ENCODE measurements around the gene CD2AP. TPM values are rescaled to one million over a fixed set of nuclear protein-coding genes. Genes with fewer than 3 reads are reported as not detected.
"Not testable (repeated sequence)": the region's sequence is repeated elsewhere in the genome, so short reads cannot be mapped to it uniquely, and the experiment has no call there.

The CD2AP gene
- total and polyA plus RNA-seq, 2 donors (not counting 1 experiment from before 2014, with no cell fraction given) = 4.7 to 43.3 TPM

GRCh38 chr6:47552319-47552718, 74.7 kb downstream of the CD2AP start:
- intact Hi-C loops (cut with micrococcal nuclease) = no loop called here
- H3K4me2 ChIP-seq (replicated peaks; ENCODE audit: low read depth, low read length, poor library complexity, severe bottlenecking) = no peak overlapping the region

GRCh38 chr6:47553243-47553642, 75.7 kb downstream of the CD2AP start:
- H3K4me1 Mint-ChIP-seq; H2AFZ ChIP-seq (ENCODE audit: insufficient read depth, low read depth, low read length, poor library complexity, severe bottlenecking); H3K27ac ChIP-seq (ENCODE audit: low read length in 2 of 2); H3K4me3 Mint-ChIP-seq; H3K4me1 ChIP-seq (ENCODE audit: control insufficient read depth in 2 of 2, insufficient read depth in 2 of 2, low read length in 2 of 2); H3K27me3 Mint-ChIP-seq; H3K4me3 ChIP-seq (ENCODE audit: control extremely low read depth in 1 of 5, extremely low read depth in 1 of 5, insufficient read depth in 1 of 5, low read depth in 2 of 5, low read length in 4 of 5); H3K9ac ChIP-seq (ENCODE audit: low read length); H3K9me3 Mint-ChIP-seq (ENCODE audit: insufficient read depth); H3K79me2 ChIP-seq (ENCODE audit: control insufficient read depth, insufficient read depth, low read length); H3K36me3 ChIP-seq (replicated peaks in 1 of 2; ENCODE audit: control extremely low read depth in 1 of 2, control insufficient read depth in 1 of 2, extremely low read depth in 1 of 2, insufficient read depth in 2 of 2, low read length in 1 of 2); DNase-seq; H3K27me3 ChIP-seq (replicated peaks in 1 of 4; ENCODE audit: control extremely low read depth in 1 of 4, control insufficient read depth in 3 of 4, insufficient read depth in 4 of 4, low read length in 3 of 4); intact Hi-C loops (cut with micrococcal nuclease); H3K27ac Mint-ChIP-seq; H3K4me2 ChIP-seq (replicated peaks; ENCODE audit: low read depth, low read length, poor library complexity, severe bottlenecking); H3K9me3 ChIP-seq (ENCODE audit: control extremely low read depth in 1 of 3, control insufficient read depth in 2 of 3, insufficient read depth in 1 of 3, low read length in 2 of 3); H4K20me1 ChIP-seq (ENCODE audit: control insufficient read depth, insufficient read depth, low read length, poor library complexity, severe bottlenecking); ATAC-seq (ENCODE audit: low read depth): not testable (repeated sequence)
- ChIA-PET CTCF (interaction anchor here (0.6 to 1.3 kb wide), 3 partner anchors 139 to 141 kb away, joined by 3 to 4 read pairs (median 4); no protein-coding TSS in a partner anchor), POLR2A (interaction anchor here (1.0 kb wide), 1 partner anchor 76 kb away, joined by 3 read pairs; the partner anchor contains the start of gene CD2AP)
- WGBS (ENCODE audit: insufficient coverage) = 100% methylated on average over 2 of the region's 3 CpGs

More at GRCh38 chr6:47552319-47552718, 74.7 kb downstream of the CD2AP start:
- Histone ChIP-seq H3K79me2 (ENCODE audit: control insufficient read depth, insufficient read depth, low read length) (peaks cover 5% of the 10 kb centered on the region), H3K9me3 (ENCODE audit: control extremely low read depth in 1 of 3, control insufficient read depth in 2 of 3, insufficient read depth in 1 of 3, low read length in 2 of 3) (peaks cover 0 to 4% (median 0%) of the 10 kb centered on the region in 3 donors), H3K4me3 (ENCODE audit: control extremely low read depth in 1 of 5, extremely low read depth in 1 of 5, insufficient read depth in 1 of 5, low read depth in 2 of 5, low read length in 4 of 5) (no peak overlapping the region), H3K27ac (ENCODE audit: low read length in 2 of 2) (no peak overlapping the region), H3K9ac (ENCODE audit: low read length) (no peak overlapping the region), H4K20me1 (ENCODE audit: control insufficient read depth, insufficient read depth, low read length, poor library complexity, severe bottlenecking) (no peaks in the 10 kb centered on the region), H3K36me3 (replicated peaks in 1 of 2; ENCODE audit: control extremely low read depth in 1 of 2, control insufficient read depth in 1 of 2, extremely low read depth in 1 of 2, insufficient read depth in 2 of 2, low read length in 1 of 2) (peaks cover 0 to 6% of the 10 kb centered on the region in 2 experiments), H2AFZ (ENCODE audit: insufficient read depth, low read depth, low read length, poor library complexity, severe bottlenecking) (no peak overlapping the region), H3K4me1 (ENCODE audit: control insufficient read depth in 2 of 2, insufficient read depth in 2 of 2, low read length in 2 of 2) (no peaks in the 10 kb centered on the region), H3K27me3 (replicated peaks in 1 of 4; ENCODE audit: control extremely low read depth in 1 of 4, control insufficient read depth in 3 of 4, insufficient read depth in 4 of 4, low read length in 3 of 4) (no peaks in the 10 kb centered on the region)
- Mint-ChIP-seq H3K27ac (no peak overlapping the region), H3K4me3 (no peak overlapping the region), H3K4me1 (no peaks in the 10 kb centered on the region), H3K9me3 (ENCODE audit: insufficient read depth) (no peaks in the 10 kb centered on the region), H3K27me3 (no peaks in the 10 kb centered on the region)
- DNase-seq (no peak), ATAC-seq (ENCODE audit: low read depth) (no peak)
- WGBS (ENCODE audit: insufficient coverage) = no CpG with 5 or more reads among the region's 2 CpGs
- CTCF ChIA-PET = interaction anchor here (1.3 kb wide), 1 partner anchor 140 kb away, joined by 4 read pairs; no protein-coding TSS in a partner anchor
- no peak for TF ChIP-seq EZH2 (IDR thresholded peaks at IDR 0.05; ENCODE audit: borderline replicate concordance, insufficient read depth, low read depth, low read length, poor library complexity, severe bottlenecking)
- TF ChIP-seq CTCF (IDR thresholded peaks at IDR 0.05) = no peak
- POLR2A ChIA-PET = no interaction called here

GRCh38 chr6:47556459-47556858, 78.9 kb downstream of the CD2AP start:
- intact Hi-C loops (cut with micrococcal nuclease); H3K27me3 Mint-ChIP-seq: not testable (repeated sequence)

More at GRCh38 chr6:47556459-47556858, 78.9 kb downstream of the CD2AP start:
- H2AFZ ChIP-seq (ENCODE audit: insufficient read depth, low read depth, low read length, poor library complexity, severe bottlenecking); POLR2A ChIA-PET; H3K9me3 ChIP-seq (ENCODE audit: control extremely low read depth in 1 of 3, control insufficient read depth in 2 of 3, insufficient read depth in 1 of 3, low read length in 2 of 3); H3K4me3 ChIP-seq (ENCODE audit: control extremely low read depth in 1 of 5, extremely low read depth in 1 of 5, insufficient read depth in 1 of 5, low read depth in 2 of 5, low read length in 4 of 5); H3K27ac ChIP-seq (ENCODE audit: low read length in 2 of 2); H3K9me3 Mint-ChIP-seq (ENCODE audit: insufficient read depth); H3K4me3 Mint-ChIP-seq; DNase-seq; H3K4me1 ChIP-seq (ENCODE audit: control insufficient read depth in 2 of 2, insufficient read depth in 2 of 2, low read length in 2 of 2); H3K36me3 ChIP-seq (replicated peaks in 1 of 2; ENCODE audit: control extremely low read depth in 1 of 2, control insufficient read depth in 1 of 2, extremely low read depth in 1 of 2, insufficient read depth in 2 of 2, low read length in 1 of 2); H3K4me2 ChIP-seq (replicated peaks; ENCODE audit: low read depth, low read length, poor library complexity, severe bottlenecking); ATAC-seq (ENCODE audit: low read depth); H3K27ac Mint-ChIP-seq; H4K20me1 ChIP-seq (ENCODE audit: control insufficient read depth, insufficient read depth, low read length, poor library complexity, severe bottlenecking); H3K4me1 Mint-ChIP-seq; H3K9ac ChIP-seq (ENCODE audit: low read length); CTCF ChIA-PET; H3K27me3 ChIP-seq (replicated peaks in 1 of 4; ENCODE audit: control extremely low read depth in 1 of 4, control insufficient read depth in 3 of 4, insufficient read depth in 4 of 4, low read length in 3 of 4): not testable (repeated sequence)
- peaks cover 22% of the 10 kb centered on the region for H3K79me2 ChIP-seq (ENCODE audit: control insufficient read depth, insufficient read depth, low read length)
- WGBS (ENCODE audit: insufficient coverage) = 89% methylated on average over 1 of the region's 6 CpGs

All from B cell (primary cell).